ENCODE results near the gene POF1B. TPM values are rescaled to one million over a fixed set of nuclear protein-coding genes. Genes with fewer than 3 reads are reported as not detected.
A peak's percentile ranks its signal among the peaks of the same experiment; 100 is the strongest.

Gene POF1B
- polyA plus RNA-seq, 1 of the 3 experiments (the other 2 are of a cell fraction): not detected

- peak overlapping the region; percentile 67 for H3K4me2 ChIP-seq
Observed at GRCh38 chrX:85243155-85243554, 136.3 kb downstream of the POF1B start.

More at GRCh38 chrX:85243155-85243554, 136.3 kb downstream of the POF1B start:
- WGBS (ENCODE audit: low lambda C conversion rate): 18% methylated on average over 2 of the region's 2 CpGs
- Histone ChIP-seq H3K4me3 (ENCODE audit: low read depth in 2 of 2, low read length in 1 of 2) (peak overlapping the region; percentile 66 to 71), H3K9me3 (no peaks in the 10 kb centered on the region), H3K36me3 (replicated peaks in 1 of 2; ENCODE audit: control insufficient read depth in 1 of 2, insufficient read depth in 2 of 2, low read length in 1 of 2) (no peaks in the 10 kb centered on the region), H3K27ac (ENCODE audit: low read depth in 2 of 2, low read length in 1 of 2) (peak overlapping the region in 1 of 2 experiments; percentile 36; a peak in 1 of 4 replicates), H3K9me2 (no peaks in the 10 kb centered on the region), H3K9ac (peak overlapping the region; percentile 66; the same call in 1 of the 2 replicates), H3F3A (replicated peaks; ENCODE audit: insufficient read depth) (no peaks in the 10 kb centered on the region), H2AFZ (ENCODE audit: low read depth) (peak overlapping the region; percentile 87), H3K79me2 (ENCODE audit: insufficient read depth) (no peaks in the 10 kb centered on the region; the same call in 1 of the 2 replicates), H3K4me1 (ENCODE audit: control insufficient read depth in 1 of 2, insufficient read depth in 2 of 2, low read depth in 1 of 2, low read length in 1 of 2) (peaks cover 0 to 2% of the 10 kb centered on the region in 2 experiments; a peak in 2 of 4 replicates), H4K20me1 (ENCODE audit: insufficient read depth) (no peaks in the 10 kb centered on the region), H3K27me3 (ENCODE audit: insufficient read depth) (no peaks in the 10 kb centered on the region)
- no peak for TF ChIP-seq REST (IDR thresholded peaks at IDR 0.05; ENCODE audit: low read depth, low read length)
- no peak for TF ChIP-seq SMC3 (IDR thresholded peaks at IDR 0.05; ENCODE audit: low read depth, low read length)
- no peak for TF ChIP-seq TAF1 (IDR thresholded peaks at IDR 0.05; ENCODE audit: borderline replicate concordance, low read depth, low read length)
- no peak for TF ChIP-seq IRF3 (IDR thresholded peaks at IDR 0.05; ENCODE audit: low read depth, low read length)
- no peak for TF ChIP-seq SIN3A (IDR thresholded peaks at IDR 0.05; ENCODE audit: borderline replicate concordance, low read depth, low read length)
- TF ChIP-seq GATA2 (CRISPR knock-in tag; IDR thresholded peaks at IDR 0.05): no peak
- TF ChIP-seq USF2 (IDR thresholded peaks at IDR 0.05; ENCODE audit: borderline replicate concordance, low read depth, low read length): no peak
- TF ChIP-seq CTCF (IDR thresholded peaks at IDR 0.05): no peak
- no peak for TF ChIP-seq ELF1 (IDR thresholded peaks at IDR 0.05)
- no peak for TF ChIP-seq GABPA (IDR thresholded peaks at IDR 0.05; ENCODE audit: low read depth)
- no peak for TF ChIP-seq EZH2phosphoT487 (IDR thresholded peaks at IDR 0.05; ENCODE audit: borderline replicate concordance, low read depth)
- no peak for TF ChIP-seq CHD2 (IDR thresholded peaks at IDR 0.05; ENCODE audit: low read length, partially characterized antibody)
- TF ChIP-seq EP300 (IDR thresholded peaks at IDR 0.05; ENCODE audit: borderline replicate concordance in 1 of 2, low read depth in 1 of 2, low read length in 1 of 2): no peak
- no peak for TF ChIP-seq RFX5 (IDR thresholded peaks at IDR 0.05; ENCODE audit: low read length)
- TF ChIP-seq RAD21 (IDR thresholded peaks at IDR 0.05; ENCODE audit: low read length): no peak
- TF ChIP-seq POLR2AphosphoS5 (IDR thresholded peaks at IDR 0.05; ENCODE audit: low read depth, low read length): no peak
- TF ChIP-seq JUND (IDR thresholded peaks at IDR 0.05): no peak
- no peak for TF ChIP-seq ZBTB33 (IDR thresholded peaks at IDR 0.05; ENCODE audit: borderline replicate concordance, low read depth)
- TF ChIP-seq RXRA (IDR thresholded peaks at IDR 0.05; ENCODE audit: borderline replicate concordance, low read depth): no peak
- DNase-seq: peak; percentile 18
- POLR2A ChIA-PET: no interaction called here
- CTCF ChIA-PET: no interaction called here
